ENCODE measurements around the gene STIL. TPM values are rescaled to one million over a fixed set of nuclear protein-coding genes. Genes with fewer than 3 reads are reported as not detected.
"Not testable (repeated sequence)": the region's sequence is repeated elsewhere in the genome, so short reads cannot be mapped to it uniquely, and the experiment has no call there.

The STIL gene
- total RNA-seq, 1 donor from 2014 or later = 7.2 TPM

DNA sequence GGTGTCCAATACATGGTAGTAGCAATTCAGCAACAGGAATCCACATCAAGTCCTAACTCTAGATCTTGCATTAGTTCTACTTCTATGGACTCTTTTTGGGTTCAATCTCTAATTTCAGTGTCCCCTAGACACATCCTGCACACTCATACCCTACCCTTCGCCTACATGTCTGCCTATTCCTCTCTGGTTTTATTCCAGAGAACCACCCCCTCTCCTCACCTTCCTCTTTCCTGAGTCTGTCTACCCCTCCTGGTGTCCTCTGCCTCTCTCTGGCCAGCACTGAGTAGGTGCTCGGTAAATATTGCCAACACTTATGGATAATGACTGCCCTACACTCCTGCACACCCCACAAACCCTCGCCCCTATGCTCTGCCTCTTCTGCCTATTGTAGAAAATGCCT lies 91.5 kb downstream of the STIL start:
- DNase-seq (ENCODE audit: low read depth in 2 of 2) = no peak

- DNase-seq (ENCODE audit: low read depth in 2 of 2) = no peak
These were observed 94.2 kb downstream of the STIL start for GRCh38 chr1:47219590-47220220.

DNA sequence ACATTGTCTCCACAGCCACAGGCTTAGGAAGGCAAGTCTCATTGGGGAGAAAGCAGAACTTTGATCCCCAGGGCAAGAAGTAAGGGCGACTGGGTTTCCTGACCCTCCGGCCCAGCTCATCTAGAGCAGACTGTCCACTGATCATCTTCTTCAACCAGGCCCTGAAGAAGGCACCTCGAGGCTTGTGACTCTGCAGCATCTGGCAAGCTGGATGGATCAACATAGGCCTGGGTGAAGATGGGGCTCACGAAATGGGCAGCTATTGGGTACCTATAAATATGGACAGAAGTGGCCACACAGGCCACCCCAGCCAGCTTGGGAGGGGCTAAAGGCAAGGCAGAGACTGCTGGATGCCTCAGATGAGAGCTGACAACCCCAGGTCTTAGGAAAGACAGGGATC lies 94.9 kb downstream of the STIL start:
- DNase-seq (ENCODE audit: low read depth in 2 of 2) = no peak

DNA sequence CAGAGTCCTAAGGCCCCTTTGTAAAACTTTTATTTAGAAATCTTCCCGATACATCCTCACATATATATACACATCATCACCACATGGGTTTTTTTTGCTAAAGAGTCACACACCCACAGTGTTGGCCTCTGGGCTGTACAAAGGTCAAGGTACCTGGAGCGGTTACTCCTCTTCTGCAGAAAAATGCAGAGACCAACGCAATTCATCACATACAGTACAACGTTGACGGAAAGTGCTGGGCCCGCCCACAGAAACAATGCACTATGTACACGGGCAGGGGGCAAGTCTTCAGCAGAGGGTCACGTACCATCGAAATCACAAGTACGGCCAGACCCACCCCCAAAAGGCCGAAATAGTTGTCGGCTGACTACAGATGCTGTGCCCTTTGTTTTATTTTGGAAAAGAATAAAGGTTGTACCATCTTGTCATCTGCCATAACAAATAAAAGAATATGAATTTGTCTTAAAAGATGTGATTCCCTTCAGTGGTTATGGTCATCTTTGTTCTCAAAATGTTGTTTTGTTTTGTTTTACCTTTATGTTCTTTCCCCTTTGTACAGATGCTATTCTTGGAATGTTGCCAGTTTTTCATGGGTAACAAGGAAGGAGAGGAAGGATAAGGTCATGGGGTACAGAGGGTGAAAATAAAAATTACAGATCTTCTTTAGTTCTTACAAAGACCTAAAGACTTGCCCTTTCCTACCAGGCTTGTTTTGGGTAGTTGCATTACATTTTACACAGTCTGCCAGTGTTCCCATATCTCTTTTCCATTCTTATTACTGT lies 97.5 kb downstream of the STIL start:
- peak in 1 of 2 donors; percentile 60 for DNase-seq (ENCODE audit: low read depth in 2 of 2)

- DNase-seq (ENCODE audit: low read depth in 2 of 2) = no peak
These were observed 98.2 kb downstream of the STIL start for GRCh38 chr1:47215713-47216112.

DNA sequence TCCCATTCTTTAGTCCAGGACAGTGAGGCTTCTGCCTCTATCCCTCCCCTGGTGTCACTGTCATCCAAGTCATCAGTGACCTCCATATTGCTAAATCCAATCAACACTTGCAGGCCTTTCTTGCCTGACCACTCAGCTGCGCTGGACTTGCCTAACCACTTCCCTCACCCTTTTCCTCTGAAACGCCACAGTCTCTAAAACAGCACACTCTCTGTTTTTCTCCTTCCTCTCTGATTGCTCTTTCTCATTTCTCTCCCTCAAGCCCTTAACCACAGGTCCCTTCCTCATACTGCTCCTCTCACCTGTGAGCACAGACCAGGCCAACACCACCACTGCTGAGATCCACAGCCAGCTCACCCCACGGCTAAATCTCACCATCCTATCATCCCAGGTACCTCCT lies 99.4 kb downstream of the STIL start:
- DNase-seq (ENCODE audit: low read depth in 2 of 2) = no peak

- peak in 1 of 2 donors; percentile 87 for DNase-seq (ENCODE audit: low read depth in 2 of 2)
These were observed 100.5 kb downstream of the STIL start for GRCh38 chr1:47213230-47213963.

- no peak for DNase-seq (ENCODE audit: low read depth in 2 of 2)
These were observed 101.2 kb downstream of the STIL start for GRCh38 chr1:47212636-47213229.

GRCh38 chr1:47211796-47212269 lies 102.1 kb downstream of the STIL start:
- peak; percentile 91 to 96 for DNase-seq (ENCODE audit: low read depth in 2 of 2)

GRCh38 chr1:47210666-47211065 lies 103.3 kb downstream of the STIL start:
- no peak for DNase-seq (ENCODE audit: low read depth in 2 of 2)

DNA sequence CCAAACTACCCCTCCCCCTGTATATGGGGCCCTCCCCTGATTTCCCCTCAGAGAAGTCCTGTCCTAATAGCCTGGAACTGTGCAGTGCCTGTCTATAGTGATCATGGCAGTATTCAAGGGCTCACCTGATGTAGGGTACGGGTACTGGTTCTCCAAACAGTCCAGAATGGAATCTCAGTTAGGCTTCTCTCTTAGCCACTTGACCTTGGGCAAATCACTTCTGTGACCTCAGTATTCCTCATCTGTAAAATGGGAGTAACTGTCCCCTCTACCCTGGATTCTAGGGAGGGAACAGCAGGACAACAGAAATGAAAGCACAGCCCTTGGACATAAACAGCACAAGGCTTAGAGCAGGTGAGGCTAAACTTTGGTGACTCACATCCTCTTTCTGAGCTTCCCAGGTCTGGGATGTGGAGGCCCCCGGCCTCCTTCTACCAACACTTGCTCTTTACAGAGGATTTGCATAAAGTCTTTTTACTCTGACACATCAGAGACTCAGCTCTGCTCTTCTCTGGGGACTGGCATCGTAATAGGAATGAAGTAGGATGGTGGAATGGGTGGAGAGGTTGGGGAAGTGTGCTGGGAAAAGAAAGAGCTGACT lies 104.1 kb downstream of the STIL start:
- DNase-seq (ENCODE audit: low read depth in 2 of 2) = peak in 1 of 2 donors; percentile 69

DNA sequence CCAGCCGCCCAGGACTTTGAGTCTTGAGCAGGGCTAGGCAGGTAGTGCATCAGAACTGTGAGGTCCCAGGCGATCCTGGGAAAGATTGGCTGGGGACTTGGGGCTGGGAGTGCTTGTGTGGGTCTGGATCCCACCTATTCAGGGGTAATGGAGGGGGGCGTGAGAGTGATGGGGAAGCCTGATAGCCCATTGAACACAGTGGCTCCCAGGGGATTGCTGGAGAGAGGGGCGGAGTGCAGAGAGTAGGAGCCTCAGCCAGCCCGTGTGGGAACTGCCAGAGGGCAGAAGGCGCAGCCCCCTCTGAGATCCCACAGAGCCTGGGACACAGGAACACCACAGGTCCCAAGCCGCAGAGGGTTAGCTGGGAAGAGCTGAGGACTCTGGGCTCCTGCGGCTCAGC lies 104.9 kb downstream of the STIL start:
- DNase-seq (ENCODE audit: low read depth in 2 of 2) = no peak

- DNase-seq (ENCODE audit: low read depth in 2 of 2) = no peak
These were observed 105.5 kb downstream of the STIL start for GRCh38 chr1:47208374-47208850.

DNA sequence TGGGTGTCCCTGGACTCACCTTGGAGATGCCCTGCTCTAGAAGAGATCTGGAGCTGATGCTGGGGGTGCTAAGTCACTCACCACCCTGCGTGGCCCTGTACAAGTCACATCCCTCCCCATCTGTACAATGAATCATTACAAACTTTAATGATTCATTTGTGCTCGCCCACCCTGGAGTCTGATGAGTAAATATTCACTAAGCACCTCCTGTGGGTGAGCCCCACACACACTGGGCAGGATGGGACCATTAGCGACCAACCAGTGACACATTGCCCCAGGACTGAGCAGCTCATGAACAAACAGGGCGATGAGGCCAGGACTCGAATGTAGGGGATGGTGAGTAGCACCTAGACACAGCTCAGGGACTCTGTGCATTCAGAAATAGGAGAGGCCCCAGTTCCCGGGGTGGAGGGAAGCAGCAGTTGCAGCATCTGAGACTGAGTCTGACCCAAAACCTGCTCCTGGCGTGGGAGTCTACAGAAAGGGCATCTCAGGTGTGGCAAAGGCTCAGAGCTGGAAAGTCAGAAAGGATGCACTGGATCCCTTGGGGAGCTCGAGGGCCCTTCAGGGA lies 106.1 kb downstream of the STIL start:
- peak in 1 of 2 donors; percentile 46 for DNase-seq (ENCODE audit: low read depth in 2 of 2)

DNA sequence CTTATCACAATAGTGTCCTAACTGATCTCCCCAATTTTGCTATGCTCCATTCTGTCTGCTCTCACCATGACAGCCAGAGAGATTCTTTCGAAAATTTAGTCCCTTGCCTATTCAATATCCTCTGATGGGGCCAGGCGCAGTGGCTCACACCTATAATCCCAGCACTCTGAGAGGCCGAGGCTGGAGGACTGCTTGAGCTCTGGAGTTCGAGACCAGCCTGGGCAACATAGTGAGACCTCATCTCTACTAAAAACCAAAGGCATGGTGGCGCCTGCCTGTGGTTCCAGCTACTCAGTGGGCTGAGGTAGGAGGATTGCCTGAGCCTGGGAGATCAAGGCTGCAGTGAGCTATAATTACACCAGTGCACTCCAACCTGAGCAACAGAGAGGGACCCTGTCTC lies 108.0 kb downstream of the STIL start:
- no peak for DNase-seq (ENCODE audit: low read depth in 2 of 2)

DNA sequence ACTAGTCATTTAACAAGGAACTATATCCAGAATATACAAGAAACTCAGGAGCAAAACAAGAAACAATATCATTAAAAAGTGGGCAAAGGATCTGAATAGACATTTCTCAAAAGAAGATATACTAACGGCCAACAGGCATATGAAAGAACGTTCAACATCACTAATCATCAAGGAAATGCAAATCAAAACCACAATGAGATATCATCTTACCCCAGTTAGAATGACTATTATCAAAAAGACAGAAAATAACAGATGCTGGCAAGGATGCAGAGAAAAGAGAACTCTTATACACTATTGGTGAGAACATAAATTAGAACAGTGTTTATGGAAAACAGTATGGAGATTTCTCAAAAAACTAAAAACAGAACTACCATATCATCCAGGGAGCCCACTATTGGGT lies 110.4 kb downstream of the STIL start:
- not testable (repeated sequence) for DNase-seq (ENCODE audit: low read depth in 2 of 2)

- peak in 1 of 2 donors; percentile 43 for DNase-seq (ENCODE audit: low read depth in 2 of 2)
These were observed 112.8 kb downstream of the STIL start for GRCh38 chr1:47201179-47201578.
